ENCODE measurements around the gene ARHGAP26. TPM values are rescaled to one million over a fixed set of nuclear protein-coding genes. Genes with fewer than 3 reads are reported as not detected.

ARHGAP26 gene
- total RNA-seq, 1 experiment from 2014 or later: 79.8 TPM

DNA sequence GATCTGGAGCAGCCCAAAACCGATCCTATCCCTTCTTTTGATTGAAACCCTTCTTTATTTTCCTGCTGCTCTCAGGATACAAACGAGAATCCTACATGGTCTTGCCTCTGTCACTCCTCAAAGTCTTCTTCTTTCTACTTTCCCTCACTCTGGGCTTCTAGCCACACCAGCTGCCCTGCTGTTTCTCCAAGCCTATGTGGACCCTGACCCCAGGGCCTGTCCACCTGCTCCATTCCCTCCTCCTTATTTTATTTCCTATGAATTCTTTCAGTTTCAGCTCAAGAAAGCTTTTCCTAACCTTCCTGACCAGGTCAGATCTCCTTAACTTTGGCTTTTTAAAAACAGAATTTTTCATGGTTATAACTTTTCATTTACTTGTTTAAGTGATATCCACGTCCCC, 141.0 kb downstream of the ARHGAP26 start:
- no peak overlapping the region for H3K27ac Mint-ChIP-seq (ENCODE audit: unreplicated experiment)
- H3K4me3 Mint-ChIP-seq (ENCODE audit: unreplicated experiment): no peak overlapping the region
- no peaks in the 10 kb centered on the region for H3K27me3 Mint-ChIP-seq (ENCODE audit: insufficient read depth, unreplicated experiment)
- H3K4me3 ChIP-seq (ENCODE audit: low read depth, low read length): no peak overlapping the region
- no peak for TF ChIP-seq CTCF (IDR thresholded peaks at IDR 0.05; ENCODE audit: insufficient read depth in 1 of 2, low read depth in 1 of 2, low read length in 1 of 2, severe bottlenecking in 1 of 2, unreplicated experiment in 1 of 2)
- ChIA-PET CTCF (interaction anchor here (1.0 kb wide), 1 partner anchor 23 kb away, joined by 3 read pairs; no protein-coding TSS in a partner anchor), POLR2A (no interaction called here)
- intact Hi-C loops (cut with micrococcal nuclease; ENCODE audit: unreplicated experiment): no loop called here
- BruUV-seq (replicated peaks): no TSS peak
- no peaks in the 10 kb centered on the region for H3K9me3 Mint-ChIP-seq (ENCODE audit: unreplicated experiment)
- peaks cover 6% of the 10 kb centered on the region for H3K36me3 ChIP-seq (ENCODE audit: control insufficient read depth, insufficient read depth, low read length)
- DNase-seq: no peak
- H3K27me3 ChIP-seq (replicated peaks; ENCODE audit: control insufficient read depth, insufficient read depth, low read length): no peaks in the 10 kb centered on the region
- no peaks in the 10 kb centered on the region for H3K9me3 ChIP-seq
- H3K36me3 Mint-ChIP-seq (ENCODE audit: insufficient read depth, unreplicated experiment): peaks cover 84% of the 10 kb centered on the region
- peaks cover 19% of the 10 kb centered on the region for H3K4me1 Mint-ChIP-seq (ENCODE audit: low read depth, unreplicated experiment)
- no peaks in the 10 kb centered on the region for H3K4me1 ChIP-seq

- intact Hi-C loops (cut with micrococcal nuclease; ENCODE audit: unreplicated experiment): no loop called here
- H3K27me3 ChIP-seq (replicated peaks; ENCODE audit: control insufficient read depth, insufficient read depth, low read length): no peaks in the 10 kb centered on the region
Measured at GRCh38 chr5:142911775-142912174, 141.6 kb downstream of the ARHGAP26 start.

DNA sequence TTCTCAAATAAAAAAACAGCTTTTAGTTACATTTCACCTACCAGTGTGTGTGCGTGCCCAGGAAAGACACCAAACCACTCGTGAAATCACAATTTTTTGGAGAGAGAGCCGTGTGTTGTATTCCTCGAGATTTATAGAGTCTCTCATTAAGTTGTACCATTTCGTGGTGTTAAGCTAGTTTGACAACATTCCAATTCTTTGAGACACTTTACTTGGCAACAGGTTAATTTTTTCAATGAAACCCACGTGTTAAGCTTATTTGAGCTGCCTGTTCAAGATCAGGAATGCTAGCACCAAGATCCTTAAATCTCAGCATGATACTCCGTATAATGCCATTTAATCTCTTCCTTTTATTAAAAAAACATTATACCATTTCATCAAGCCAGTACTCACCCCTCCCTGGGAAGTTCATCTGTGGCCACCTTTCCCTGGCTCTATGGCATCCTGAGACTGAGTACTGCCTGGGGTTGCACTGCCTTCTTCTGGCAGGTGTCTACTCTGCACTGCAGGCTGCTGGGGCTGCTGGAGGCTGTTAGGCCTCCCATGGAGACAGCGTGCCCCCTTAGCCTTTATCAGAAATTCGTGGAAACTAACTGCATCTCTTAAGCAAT, 143.7 kb downstream of the ARHGAP26 start:
- intact Hi-C loops (cut with micrococcal nuclease; ENCODE audit: unreplicated experiment): no loop called here
- H3K4me1 Mint-ChIP-seq (ENCODE audit: low read depth, unreplicated experiment): peaks cover 19% of the 10 kb centered on the region
- H3K9me3 ChIP-seq: no peaks in the 10 kb centered on the region
- no peaks in the 10 kb centered on the region for H3K27me3 Mint-ChIP-seq (ENCODE audit: insufficient read depth, unreplicated experiment)
- DNase-seq: no peak
- no TSS peak for BruUV-seq (replicated peaks)
- ChIA-PET CTCF (interaction anchor here (0.8 kb wide), 1 partner anchor 47 kb away, joined by 3 read pairs; no protein-coding TSS in a partner anchor), POLR2A (no interaction called here)
- H3K36me3 Mint-ChIP-seq (ENCODE audit: insufficient read depth, unreplicated experiment): peaks cover 77% of the 10 kb centered on the region
- TF ChIP-seq CTCF (IDR thresholded peaks at IDR 0.05; ENCODE audit: insufficient read depth in 1 of 2, low read depth in 1 of 2, low read length in 1 of 2, severe bottlenecking in 1 of 2, unreplicated experiment in 1 of 2): no peak
- no peak overlapping the region for H3K4me3 Mint-ChIP-seq (ENCODE audit: unreplicated experiment)
- H3K4me3 ChIP-seq (ENCODE audit: low read depth, low read length): no peak overlapping the region
- peaks cover 5% of the 10 kb centered on the region for H3K36me3 ChIP-seq (ENCODE audit: control insufficient read depth, insufficient read depth, low read length)
- H3K27ac Mint-ChIP-seq (ENCODE audit: unreplicated experiment): no peak overlapping the region
- H3K4me1 ChIP-seq: no peaks in the 10 kb centered on the region
- no peaks in the 10 kb centered on the region for H3K27me3 ChIP-seq (replicated peaks; ENCODE audit: control insufficient read depth, insufficient read depth, low read length)
- no peaks in the 10 kb centered on the region for H3K9me3 Mint-ChIP-seq (ENCODE audit: unreplicated experiment)

More at GRCh38 chr5:142911775-142912174, 141.6 kb downstream of the ARHGAP26 start:
- Mint-ChIP-seq H3K4me3 (ENCODE audit: unreplicated experiment) (no peak overlapping the region), H3K27me3 (ENCODE audit: insufficient read depth, unreplicated experiment) (no peaks in the 10 kb centered on the region), H3K36me3 (ENCODE audit: insufficient read depth, unreplicated experiment) (peaks cover 85% of the 10 kb centered on the region), H3K4me1 (ENCODE audit: low read depth, unreplicated experiment) (peaks cover 19% of the 10 kb centered on the region), H3K27ac (ENCODE audit: unreplicated experiment) (no peak overlapping the region), H3K9me3 (ENCODE audit: unreplicated experiment) (no peaks in the 10 kb centered on the region)
- CTCF ChIA-PET: interaction anchor here (1.3 kb wide), 1 partner anchor 23 kb away, joined by 4 read pairs; no protein-coding TSS in a partner anchor
- no peaks in the 10 kb centered on the region for H3K4me1 ChIP-seq
- DNase-seq: no peak
- H3K9me3 ChIP-seq: no peaks in the 10 kb centered on the region
- H3K4me3 ChIP-seq (ENCODE audit: low read depth, low read length): no peak overlapping the region
- POLR2A ChIA-PET: no interaction called here
- no peak for TF ChIP-seq CTCF (IDR thresholded peaks at IDR 0.05; ENCODE audit: insufficient read depth in 1 of 2, low read depth in 1 of 2, low read length in 1 of 2, severe bottlenecking in 1 of 2, unreplicated experiment in 1 of 2)
- no TSS peak for BruUV-seq (replicated peaks)
- H3K36me3 ChIP-seq (ENCODE audit: control insufficient read depth, insufficient read depth, low read length): peaks cover 6% of the 10 kb centered on the region
